Neutrophil (primary cell): Measurements from ENCODE around the gene NDST3.

Experiments
- H3K27ac ChIP-seq: fragments of 200-600 bp; sonication (generic); 2 replicates; pipeline ENCODE4 v1.5.1; 2016; ENCODE audit warnings: mild to moderate bottlenecking, moderate library complexity
- H3K27me3 ChIP-seq: fragments of 200-600 bp; sonication (generic); 2 replicates; pipeline ENCODE4 v1.6.0; 2016; ENCODE audit warnings: mild to moderate bottlenecking
- H3K36me3 ChIP-seq: fragments of 200-600 bp; sonication (generic); 2 replicates; pipeline ENCODE4 v1.5.1; 2017
- H3K4me1 ChIP-seq, 2 experiments: fragments of 200-600 bp in 1 of 2; sonication (generic) in 1 of 2; 1 replicate in 1 of 2; 2 replicates in 1 of 2; pipeline versions ENCODE4 v1.5.1 to v1.6.1; 2013 to 2016; ENCODE audit warnings: low read depth in 1 of 2, low read length in 1 of 2, mild to moderate bottlenecking in 1 of 2, moderate library complexity in 1 of 2; ENCODE audit not compliant: control insufficient read depth in 1 of 2, insufficient read depth in 1 of 2
- H3K4me3 ChIP-seq, 2 experiments: fragments of 200-600 bp in 1 of 2; sonication (generic) in 1 of 2; 1 replicate in 1 of 2; 2 replicates in 1 of 2; pipeline ENCODE4 v1.5.1; 2013 to 2016; ENCODE audit warnings: low read depth in 1 of 2, low read length in 1 of 2, mild to moderate bottlenecking in 1 of 2, moderate library complexity in 1 of 2
- H3K9me3 ChIP-seq: fragments of 200-600 bp; sonication (generic); 2 replicates; pipeline ENCODE4 v1.5.1; 2016
- TF ChIP-seq, protein P1 (sequence below): fragments of 200-600 bp; sonication (generic); IDR thresholded peaks from 2 replicates; pipeline ENCODE4 v1.5.1; 2016; ENCODE audit warnings: antibody characterized with exemption

NDST3 gene

DNA sequence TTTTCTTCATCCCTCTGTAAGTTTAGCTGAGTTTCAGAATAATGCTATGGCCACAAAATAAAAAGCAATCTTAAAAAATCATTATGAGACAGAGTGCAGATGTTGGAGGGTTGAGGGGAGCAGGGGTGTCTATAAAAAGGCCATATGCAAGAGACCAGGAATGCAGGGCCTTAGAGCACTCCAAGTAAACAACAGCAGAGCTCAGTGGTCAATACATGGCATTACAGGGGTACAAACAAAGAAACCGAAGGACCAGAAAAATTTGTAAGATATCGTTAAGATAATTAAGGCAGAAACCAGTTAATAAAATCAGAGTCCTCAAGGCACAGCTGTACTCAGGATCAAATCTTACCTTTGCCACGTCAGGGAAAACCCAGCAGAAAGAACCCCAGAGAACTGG is 28.4 kb upstream of the NDST3 start:
- Histone ChIP-seq H3K9me3 (no peaks in the 10 kb centered on the region), H3K27ac (no peak overlapping the region), H3K36me3 (no peaks in the 10 kb centered on the region), H3K4me1 (peaks cover 25 to 30% of the 10 kb centered on the region in 2 experiments), H3K4me3 (no peak overlapping the region), H3K27me3 (no peaks in the 10 kb centered on the region)
- TF ChIP-seq, protein P1, sequence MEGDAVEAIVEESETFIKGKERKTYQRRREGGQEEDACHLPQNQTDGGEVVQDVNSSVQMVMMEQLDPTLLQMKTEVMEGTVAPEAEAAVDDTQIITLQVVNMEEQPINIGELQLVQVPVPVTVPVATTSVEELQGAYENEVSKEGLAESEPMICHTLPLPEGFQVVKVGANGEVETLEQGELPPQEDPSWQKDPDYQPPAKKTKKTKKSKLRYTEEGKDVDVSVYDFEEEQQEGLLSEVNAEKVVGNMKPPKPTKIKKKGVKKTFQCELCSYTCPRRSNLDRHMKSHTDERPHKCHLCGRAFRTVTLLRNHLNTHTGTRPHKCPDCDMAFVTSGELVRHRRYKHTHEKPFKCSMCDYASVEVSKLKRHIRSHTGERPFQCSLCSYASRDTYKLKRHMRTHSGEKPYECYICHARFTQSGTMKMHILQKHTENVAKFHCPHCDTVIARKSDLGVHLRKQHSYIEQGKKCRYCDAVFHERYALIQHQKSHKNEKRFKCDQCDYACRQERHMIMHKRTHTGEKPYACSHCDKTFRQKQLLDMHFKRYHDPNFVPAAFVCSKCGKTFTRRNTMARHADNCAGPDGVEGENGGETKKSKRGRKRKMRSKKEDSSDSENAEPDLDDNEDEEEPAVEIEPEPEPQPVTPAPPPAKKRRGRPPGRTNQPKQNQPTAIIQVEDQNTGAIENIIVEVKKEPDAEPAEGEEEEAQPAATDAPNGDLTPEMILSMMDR: no peak

DNA sequence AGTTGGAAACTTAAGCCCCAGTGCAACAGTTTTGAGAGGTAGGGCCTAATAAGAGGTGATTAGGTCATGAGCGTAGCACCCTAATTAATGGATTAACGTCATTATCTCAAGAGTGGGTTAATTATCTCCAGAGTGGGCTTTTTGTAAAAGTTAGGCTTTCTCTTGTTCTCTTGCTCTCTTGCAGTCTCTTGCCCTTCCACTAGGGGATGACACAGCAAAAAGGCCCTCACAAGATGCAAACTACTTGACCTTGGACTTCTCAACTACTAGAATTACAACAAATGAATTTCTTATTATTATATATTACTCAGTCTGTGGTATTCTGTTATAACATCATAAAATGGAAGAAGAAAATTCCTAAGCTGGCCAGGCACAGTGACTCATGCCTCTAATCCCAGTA is 22.1 kb upstream of the NDST3 start:
- Histone ChIP-seq H3K27me3 (no peaks in the 10 kb centered on the region), H3K4me1 (no peaks in the 10 kb centered on the region), H3K4me3 (no peak overlapping the region), H3K9me3 (no peaks in the 10 kb centered on the region), H3K36me3 (no peaks in the 10 kb centered on the region), H3K27ac (no peak overlapping the region)
- TF ChIP-seq, protein P1: no peak

DNA sequence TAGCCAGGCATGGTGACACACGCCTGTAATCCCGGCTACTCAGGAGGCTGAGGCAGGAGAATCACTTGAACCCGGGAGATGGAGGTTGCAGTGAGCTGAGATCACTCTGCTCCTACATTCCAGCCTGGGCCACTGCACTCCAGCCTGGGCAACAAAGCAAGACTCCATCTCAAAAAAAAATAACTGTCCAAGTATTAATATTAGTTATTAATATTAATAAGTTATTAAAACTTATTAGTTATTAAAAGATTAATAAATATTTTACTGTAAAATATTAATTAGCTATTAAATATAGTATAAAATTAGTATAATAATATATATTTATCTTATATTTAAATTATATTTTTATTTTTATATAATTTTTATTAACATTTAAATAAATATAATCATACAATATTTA is 19.5 kb upstream of the NDST3 start:
- Histone ChIP-seq H3K36me3 (no peaks in the 10 kb centered on the region), H3K9me3 (no peaks in the 10 kb centered on the region), H3K4me3 (no peak overlapping the region), H3K27ac (no peak overlapping the region), H3K4me1 (no peaks in the 10 kb centered on the region), H3K27me3 (no peaks in the 10 kb centered on the region)
- TF ChIP-seq, protein P1: no peak

DNA sequence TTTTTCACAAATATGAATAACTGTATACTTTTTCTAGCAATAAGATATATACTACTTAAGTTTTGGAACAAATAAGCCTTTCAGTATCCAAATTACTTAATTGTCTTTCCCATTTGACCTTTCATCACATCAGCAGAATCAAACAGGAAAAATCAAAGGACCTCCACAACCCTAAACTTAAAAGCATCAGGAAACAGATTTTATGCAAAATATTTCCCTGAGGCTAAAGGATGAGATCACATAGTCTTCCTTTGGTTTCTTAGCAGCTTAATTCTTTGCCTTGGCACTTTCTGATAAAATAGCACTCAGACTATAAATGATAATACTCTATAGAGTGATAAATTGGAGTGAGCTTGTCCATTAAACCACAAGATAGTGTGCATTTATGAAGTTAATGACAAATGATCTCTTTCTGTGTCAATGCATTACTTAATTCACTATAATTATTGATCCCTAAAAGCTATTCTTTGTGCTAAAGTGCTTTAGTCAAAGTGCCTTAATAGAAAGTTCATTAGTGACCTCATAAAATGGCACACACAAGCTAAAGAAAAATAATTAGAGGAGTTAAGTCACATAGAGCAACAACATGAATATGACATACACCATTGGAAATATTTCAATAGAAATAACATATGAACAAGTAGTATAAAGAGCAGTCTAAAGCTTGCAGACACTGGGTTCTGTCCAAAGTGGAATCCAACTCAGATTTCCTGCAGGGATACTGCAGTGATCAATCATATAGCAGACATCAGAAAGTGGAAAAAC is 15.7 kb upstream of the NDST3 start:
- Histone ChIP-seq H3K4me3 (no peak overlapping the region), H3K4me1 (no peaks in the 10 kb centered on the region), H3K27ac (no peak overlapping the region), H3K36me3 (no peaks in the 10 kb centered on the region), H3K27me3 (no peaks in the 10 kb centered on the region), H3K9me3 (no peaks in the 10 kb centered on the region)
- TF ChIP-seq, protein P1: no peak

DNA sequence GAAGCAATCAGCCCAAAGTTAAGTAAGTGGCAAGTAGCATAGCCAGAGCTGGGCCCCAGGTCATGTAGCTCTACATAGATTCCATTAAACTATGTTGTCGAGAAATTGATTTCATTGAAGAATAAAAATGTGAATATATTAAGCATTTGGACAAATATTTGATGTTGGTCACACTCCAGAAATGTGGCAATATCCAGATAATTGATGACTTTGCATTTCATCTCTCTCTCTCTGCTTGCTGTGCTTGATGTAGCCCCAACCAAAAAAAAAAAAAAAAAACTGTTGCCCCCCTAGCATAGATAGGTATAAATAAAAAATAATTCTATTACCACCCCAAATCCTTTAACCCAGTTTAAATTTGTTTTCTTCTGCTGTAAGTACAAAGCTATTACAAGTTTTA is 7.5 kb upstream of the NDST3 start:
- Histone ChIP-seq H3K9me3 (no peaks in the 10 kb centered on the region), H3K27me3 (peaks cover 10% of the 10 kb centered on the region), H3K27ac (no peak overlapping the region), H3K36me3 (no peaks in the 10 kb centered on the region), H3K4me1 (no peaks in the 10 kb centered on the region), H3K4me3 (no peak overlapping the region)
- TF ChIP-seq, protein P1: no peak
